ENCODE measurements around the gene FBXL16.

FBXL16 gene

GRCh38 chr16:680967-681745 is 24.4 kb downstream of the FBXL16 start:
- Histone ChIP-seq H3K27ac (ENCODE audit: low read length) (no peak overlapping the region), H3K4me1 (ENCODE audit: control insufficient read depth, low read depth, low read length) (peaks cover 6% of the 10 kb centered on the region), H3K27me3 (ENCODE audit: control insufficient read depth, insufficient read depth, low read length) (no peaks in the 10 kb centered on the region), H3K9ac (ENCODE audit: low read length) (peak overlapping the region; percentile 54), H3K9me3 (ENCODE audit: control insufficient read depth, low read depth, low read length) (no peaks in the 10 kb centered on the region), H3K36me3 (ENCODE audit: control insufficient read depth, low read depth, low read length) (peaks cover 15% of the 10 kb centered on the region), H3K4me3 (ENCODE audit: low read length) (peak overlapping the region; percentile 86)

- H3K9me3 ChIP-seq (ENCODE audit: control insufficient read depth, low read depth, low read length) = no peaks in the 10 kb centered on the region
- peaks cover 6% of the 10 kb centered on the region for H3K4me1 ChIP-seq (ENCODE audit: control insufficient read depth, low read depth, low read length)
- peak overlapping the region; percentile 86 for H3K4me3 ChIP-seq (ENCODE audit: low read length)
- H3K9ac ChIP-seq (ENCODE audit: low read length) = peak overlapping the region; percentile 54
- no peaks in the 10 kb centered on the region for H3K27me3 ChIP-seq (ENCODE audit: control insufficient read depth, insufficient read depth, low read length)
- peaks cover 15% of the 10 kb centered on the region for H3K36me3 ChIP-seq (ENCODE audit: control insufficient read depth, low read depth, low read length)
- H3K27ac ChIP-seq (ENCODE audit: low read length) = no peak overlapping the region
Observed at GRCh38 chr16:680625-680945, 25.0 kb downstream of the FBXL16 start.

- Histone ChIP-seq H3K27ac (ENCODE audit: low read length) (no peak within 1 kb of the TSS), H3K9ac (ENCODE audit: low read length) (peak within 1 kb of the TSS; percentile 54)
Observed at GRCh38 chr16:679814-680624, 25.6 kb downstream of the FBXL16 start, which contains the start of gene STUB1. Gene STUB1 (plus strand): TSS chr16:680410. CDS start chr16:680526, 116 bp downstream.

GRCh38 chr16:678858-679813 is 26.5 kb downstream of the FBXL16 start:
- Histone ChIP-seq H3K9ac (ENCODE audit: low read length) (no peak overlapping the region), H3K27me3 (ENCODE audit: control insufficient read depth, insufficient read depth, low read length) (no peaks in the 10 kb centered on the region), H3K27ac (ENCODE audit: low read length) (no peak overlapping the region), H3K4me3 (ENCODE audit: low read length) (peak overlapping the region; percentile 48), H3K9me3 (ENCODE audit: control insufficient read depth, low read depth, low read length) (no peaks in the 10 kb centered on the region), H3K4me1 (ENCODE audit: control insufficient read depth, low read depth, low read length) (peaks cover 9% of the 10 kb centered on the region), H3K36me3 (ENCODE audit: control insufficient read depth, low read depth, low read length) (peaks cover 15% of the 10 kb centered on the region)

More at GRCh38 chr16:679814-680624, 25.6 kb downstream of the FBXL16 start, which contains the start of gene STUB1:
- H3K4me3 ChIP-seq (ENCODE audit: low read length) = peak within 1 kb of the TSS; percentile 86
- no peaks in the 10 kb centered on the region for H3K27me3 ChIP-seq (ENCODE audit: control insufficient read depth, insufficient read depth, low read length)
- H3K36me3 ChIP-seq (ENCODE audit: control insufficient read depth, low read depth, low read length) = peaks cover 15% of the 10 kb centered on the region
- H3K4me1 ChIP-seq (ENCODE audit: control insufficient read depth, low read depth, low read length) = peaks cover 6% of the 10 kb centered on the region
- no peaks in the 10 kb centered on the region for H3K9me3 ChIP-seq (ENCODE audit: control insufficient read depth, low read depth, low read length)

GRCh38 chr16:678209-678857 is 27.3 kb downstream of the FBXL16 start:
- no peak overlapping the region for H3K27ac ChIP-seq (ENCODE audit: low read length)
- H3K36me3 ChIP-seq (ENCODE audit: control insufficient read depth, low read depth, low read length) = peaks cover 21% of the 10 kb centered on the region
- no peaks in the 10 kb centered on the region for H3K27me3 ChIP-seq (ENCODE audit: control insufficient read depth, insufficient read depth, low read length)
- H3K9me3 ChIP-seq (ENCODE audit: control insufficient read depth, low read depth, low read length) = no peaks in the 10 kb centered on the region
- H3K4me1 ChIP-seq (ENCODE audit: control insufficient read depth, low read depth, low read length) = peaks cover 9% of the 10 kb centered on the region
- no peak overlapping the region for H3K4me3 ChIP-seq (ENCODE audit: low read length)
- no peak overlapping the region for H3K9ac ChIP-seq (ENCODE audit: low read length)

- Histone ChIP-seq H3K36me3 (ENCODE audit: control insufficient read depth, low read depth, low read length) (peaks cover 27% of the 10 kb centered on the region), H3K4me3 (ENCODE audit: low read length) (no peak overlapping the region), H3K9ac (ENCODE audit: low read length) (no peak overlapping the region)
Observed at GRCh38 chr16:677316-678190, 28.0 kb downstream of the FBXL16 start.

GRCh38 chr16:676913-677312 is 28.7 kb downstream of the FBXL16 start:
- no peaks in the 10 kb centered on the region for H3K9me3 ChIP-seq (ENCODE audit: control insufficient read depth, low read depth, low read length)
- no peaks in the 10 kb centered on the region for H3K27me3 ChIP-seq (ENCODE audit: control insufficient read depth, insufficient read depth, low read length)
- peaks cover 9% of the 10 kb centered on the region for H3K4me1 ChIP-seq (ENCODE audit: control insufficient read depth, low read depth, low read length)
- no peak overlapping the region for H3K27ac ChIP-seq (ENCODE audit: low read length)
- H3K9ac ChIP-seq (ENCODE audit: low read length) = no peak overlapping the region
- H3K4me3 ChIP-seq (ENCODE audit: low read length) = no peak overlapping the region
- H3K36me3 ChIP-seq (ENCODE audit: control insufficient read depth, low read depth, low read length) = peaks cover 27% of the 10 kb centered on the region

More at GRCh38 chr16:677316-678190, 28.0 kb downstream of the FBXL16 start:
- Histone ChIP-seq H3K9me3 (ENCODE audit: control insufficient read depth, low read depth, low read length) (no peaks in the 10 kb centered on the region), H3K4me1 (ENCODE audit: control insufficient read depth, low read depth, low read length) (peaks cover 9% of the 10 kb centered on the region), H3K27ac (ENCODE audit: low read length) (no peak overlapping the region), H3K27me3 (ENCODE audit: control insufficient read depth, insufficient read depth, low read length) (no peaks in the 10 kb centered on the region)

GRCh38 chr16:676565-676902 is 29.1 kb downstream of the FBXL16 start:
- H3K36me3 ChIP-seq (ENCODE audit: control insufficient read depth, low read depth, low read length) = peaks cover 26% of the 10 kb centered on the region
- no peak overlapping the region for H3K27ac ChIP-seq (ENCODE audit: low read length)
- peaks cover 9% of the 10 kb centered on the region for H3K4me1 ChIP-seq (ENCODE audit: control insufficient read depth, low read depth, low read length)
- no peak overlapping the region for H3K4me3 ChIP-seq (ENCODE audit: low read length)
- no peaks in the 10 kb centered on the region for H3K9me3 ChIP-seq (ENCODE audit: control insufficient read depth, low read depth, low read length)
- no peak overlapping the region for H3K9ac ChIP-seq (ENCODE audit: low read length)
- H3K27me3 ChIP-seq (ENCODE audit: control insufficient read depth, insufficient read depth, low read length) = no peaks in the 10 kb centered on the region

- H3K27ac ChIP-seq (ENCODE audit: low read length) = no peak overlapping the region
- H3K27me3 ChIP-seq (ENCODE audit: control insufficient read depth, insufficient read depth, low read length) = no peaks in the 10 kb centered on the region
- peaks cover 4% of the 10 kb centered on the region for H3K4me1 ChIP-seq (ENCODE audit: control insufficient read depth, low read depth, low read length)
- no peak overlapping the region for H3K4me3 ChIP-seq (ENCODE audit: low read length)
- H3K36me3 ChIP-seq (ENCODE audit: control insufficient read depth, low read depth, low read length) = peaks cover 29% of the 10 kb centered on the region
- no peak overlapping the region for H3K9ac ChIP-seq (ENCODE audit: low read length)
- H3K9me3 ChIP-seq (ENCODE audit: control insufficient read depth, low read depth, low read length) = no peaks in the 10 kb centered on the region
Observed at GRCh38 chr16:675884-676564, 29.6 kb downstream of the FBXL16 start.

All from iPS-18a (cell line).